Lower leg skin (tissue), 3 donors: ENCODE results near the gene VPS29.

Source experiments
- POLR2A ChIP-seq, 2 donors: fragments of 450-650 bp; IDR thresholded peaks; one replicate each; pipeline ENCODE4 v1.6.1; 2016 to 2017; ENCODE audit warnings: antibody characterized with exemption in 2 of 2, mild to moderate bottlenecking in 1 of 2, moderate library complexity in 1 of 2
- TF ChIP-seq, protein P1 (sequence below), 3 donors: fragments of 450-650 bp; IDR thresholded peaks; one replicate each; pipeline ENCODE4 v1.5.1; 2016; ENCODE audit warnings: antibody characterized with exemption in 3 of 3, mild to moderate bottlenecking in 3 of 3, moderate library complexity in 2 of 3

DNA sequence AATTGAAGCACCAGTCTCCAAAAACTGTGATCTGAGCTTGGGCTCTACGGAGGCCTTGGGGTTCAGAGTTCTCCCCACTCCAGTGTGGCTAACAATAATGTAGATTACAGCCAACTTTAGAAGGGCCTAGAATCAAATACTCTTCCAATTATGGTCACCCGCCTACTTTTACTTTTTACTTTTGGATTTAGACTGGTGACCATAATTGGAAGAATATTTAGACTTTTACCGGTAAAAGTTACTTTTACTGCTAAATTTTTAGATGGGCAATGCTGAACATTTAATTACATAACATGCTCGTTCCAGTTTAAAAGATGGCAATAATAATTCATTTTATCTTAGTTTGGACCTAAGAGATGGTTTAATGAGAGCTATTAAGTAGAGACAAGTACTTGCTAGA, 42.1 kb upstream of the VPS29 start:
- TF ChIP-seq, protein P1, sequence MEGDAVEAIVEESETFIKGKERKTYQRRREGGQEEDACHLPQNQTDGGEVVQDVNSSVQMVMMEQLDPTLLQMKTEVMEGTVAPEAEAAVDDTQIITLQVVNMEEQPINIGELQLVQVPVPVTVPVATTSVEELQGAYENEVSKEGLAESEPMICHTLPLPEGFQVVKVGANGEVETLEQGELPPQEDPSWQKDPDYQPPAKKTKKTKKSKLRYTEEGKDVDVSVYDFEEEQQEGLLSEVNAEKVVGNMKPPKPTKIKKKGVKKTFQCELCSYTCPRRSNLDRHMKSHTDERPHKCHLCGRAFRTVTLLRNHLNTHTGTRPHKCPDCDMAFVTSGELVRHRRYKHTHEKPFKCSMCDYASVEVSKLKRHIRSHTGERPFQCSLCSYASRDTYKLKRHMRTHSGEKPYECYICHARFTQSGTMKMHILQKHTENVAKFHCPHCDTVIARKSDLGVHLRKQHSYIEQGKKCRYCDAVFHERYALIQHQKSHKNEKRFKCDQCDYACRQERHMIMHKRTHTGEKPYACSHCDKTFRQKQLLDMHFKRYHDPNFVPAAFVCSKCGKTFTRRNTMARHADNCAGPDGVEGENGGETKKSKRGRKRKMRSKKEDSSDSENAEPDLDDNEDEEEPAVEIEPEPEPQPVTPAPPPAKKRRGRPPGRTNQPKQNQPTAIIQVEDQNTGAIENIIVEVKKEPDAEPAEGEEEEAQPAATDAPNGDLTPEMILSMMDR (IDR thresholded peaks at IDR 0.05) = no peak
- no peak for TF ChIP-seq POLR2A (IDR thresholded peaks at IDR 0.05)
